NCI-H187 (cell line): ENCODE measurements around the gene TPPP3.

Experiments used
- DNase-seq, 2 experiments: peaks; one replicate each; lab custom pipeline; 2025; lab: John Stamatoyannopoulos, UW

TPPP3 gene

GRCh38 chr16:67342616-67343015 lies 50.7 kb downstream of the TPPP3 start:
- DNase-seq, result no peak

- no peak for DNase-seq
Observed at GRCh38 chr16:67341250-67341649, 52.0 kb downstream of the TPPP3 start.
